GM21515 (cell line): ENCODE data around the gene YWHAH.
A peak's percentile ranks its signal among the peaks of the same experiment; 100 is the strongest.

Experiments
- ATAC-seq: cut with Tn5 transposase; IDR thresholded peaks from one replicate; pipeline ENCODE4 v1.9.1; 2021; ENCODE audit not compliant: unreplicated experiment

The YWHAH gene

GRCh38 chr22:31943978-31944699 lies at the start of gene YWHAH:
Gene YWHAH (plus strand): TSS chr22:31944535. CDS start chr22:31944734, 199 bp downstream.
- ATAC-seq = peak; percentile 62

- no peak for ATAC-seq
Measured at GRCh38 chr22:31895411-31896123, 48.8 kb upstream of the YWHAH start.

DNA sequence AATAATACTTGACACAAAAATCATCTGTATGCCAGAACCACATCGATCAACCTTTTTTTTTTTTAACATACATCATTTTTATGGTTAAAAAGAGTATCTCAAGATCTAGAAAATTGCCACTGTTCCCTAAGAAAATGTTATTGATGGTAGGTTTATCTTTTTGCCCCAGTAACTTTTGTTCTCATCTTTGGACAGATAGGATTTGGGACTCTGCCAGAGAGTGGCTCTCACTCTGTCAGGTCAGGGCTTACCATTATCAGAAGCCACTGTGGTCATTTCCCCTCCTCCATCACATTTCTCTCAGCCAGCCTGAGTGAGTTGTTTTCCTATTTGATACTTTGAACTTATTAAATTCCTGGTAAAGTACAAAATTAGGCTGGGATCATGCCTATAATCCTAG lies 47.9 kb upstream of the YWHAH start:
- no peak for ATAC-seq

DNA sequence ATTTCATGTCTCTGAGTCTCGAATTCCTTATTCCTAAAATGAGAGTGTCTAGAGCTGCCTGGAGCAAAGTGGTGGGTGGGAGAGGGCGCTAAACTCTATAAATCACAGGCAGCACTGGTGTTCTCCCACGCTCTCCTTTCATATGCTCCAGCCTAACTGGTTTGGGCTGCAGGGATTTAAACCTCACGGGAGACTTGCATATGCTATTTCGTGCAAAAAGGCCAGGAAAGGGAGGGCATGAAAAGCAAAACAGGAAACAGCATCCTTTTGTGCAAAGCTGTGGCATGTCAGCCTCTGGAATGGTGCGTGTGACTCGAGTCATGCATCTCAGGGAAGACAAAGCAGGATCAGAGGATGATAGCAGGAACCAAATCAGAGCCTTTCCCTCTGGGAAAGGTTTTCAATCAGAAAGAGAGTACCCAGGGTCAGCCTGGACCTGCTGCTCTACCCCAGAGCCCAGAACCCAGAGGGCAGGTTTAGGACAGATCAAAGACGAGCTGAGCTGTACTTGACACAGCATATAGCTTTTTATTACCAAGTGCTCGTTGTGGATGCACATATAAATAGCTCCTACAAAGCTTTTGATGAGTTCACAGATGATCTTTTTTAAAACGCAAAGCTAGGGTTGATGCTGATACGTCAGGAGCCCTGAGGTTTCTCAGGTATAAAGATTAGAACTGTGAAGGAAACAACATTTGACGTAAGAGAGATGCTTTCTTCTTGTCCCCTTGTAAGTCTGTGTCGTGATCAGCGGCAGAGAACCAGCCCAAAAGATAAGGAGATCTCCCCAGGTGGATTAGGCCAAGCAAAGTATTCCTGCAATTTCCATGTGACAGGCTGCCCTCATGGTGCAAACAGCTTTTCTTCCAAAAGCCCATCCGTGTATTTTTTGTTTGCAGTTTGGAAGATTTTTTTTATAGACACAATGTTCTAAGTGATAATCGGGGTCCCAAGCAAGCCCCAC lies 46.2 kb upstream of the YWHAH start:
- no peak for ATAC-seq

DNA sequence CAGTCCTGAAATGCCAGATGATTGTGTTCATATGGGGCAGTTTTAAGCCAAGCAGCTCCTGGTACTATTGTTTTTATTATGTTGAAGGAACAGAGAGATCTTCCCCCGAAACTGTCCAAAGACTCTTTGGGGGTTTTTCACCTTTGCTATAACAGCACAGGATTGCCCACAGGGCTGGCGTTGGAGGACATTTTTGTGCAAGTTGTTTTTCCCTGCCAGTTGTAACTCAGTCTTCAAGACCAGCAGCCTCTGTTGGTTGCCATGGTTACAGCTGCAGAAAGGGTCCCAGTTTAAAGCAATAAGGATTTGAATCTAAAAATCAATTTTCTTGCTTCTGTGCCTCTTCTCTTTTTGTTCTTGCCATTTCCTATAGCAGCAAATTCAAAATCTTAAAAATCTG lies 45.4 kb upstream of the YWHAH start:
- ATAC-seq = no peak

- ATAC-seq = no peak
Measured at GRCh38 chr22:31899669-31900068, 44.7 kb upstream of the YWHAH start.

DNA sequence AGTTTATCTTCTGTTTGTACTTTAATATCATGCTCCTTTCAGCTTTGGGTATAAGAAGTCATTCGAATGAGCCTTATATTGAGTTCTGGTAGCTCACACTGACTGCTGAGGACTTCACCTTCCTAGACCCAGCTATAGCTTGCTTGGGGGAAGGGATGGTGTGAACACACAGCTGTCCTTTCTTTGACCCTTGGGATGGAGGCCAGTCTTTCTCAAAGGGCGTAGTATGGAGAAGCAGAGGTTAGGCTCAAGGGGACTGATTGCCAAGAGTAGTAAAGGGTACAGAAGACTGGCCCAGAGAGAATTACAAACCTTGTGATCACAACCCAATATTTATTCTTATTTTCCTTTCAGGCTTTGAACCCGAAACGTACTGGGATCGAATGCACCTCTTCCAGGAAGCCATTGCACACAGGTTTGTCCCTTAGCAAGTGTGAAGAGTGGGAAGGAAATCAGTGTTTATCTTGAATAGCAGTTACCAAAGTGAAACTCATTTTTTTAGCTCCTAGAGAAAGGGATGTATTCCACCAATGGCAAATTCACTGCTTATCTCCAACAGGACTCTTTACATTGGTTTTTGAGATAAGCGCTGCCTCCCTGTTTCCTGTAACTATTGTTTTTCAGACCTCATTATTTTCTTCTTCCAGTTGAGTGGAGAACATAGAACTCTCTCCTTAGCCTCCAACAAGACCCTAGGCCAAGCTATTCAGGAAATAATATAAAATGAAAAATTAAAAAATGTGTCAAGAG lies 42.8 kb upstream of the YWHAH start:
- ATAC-seq = no peak

DNA sequence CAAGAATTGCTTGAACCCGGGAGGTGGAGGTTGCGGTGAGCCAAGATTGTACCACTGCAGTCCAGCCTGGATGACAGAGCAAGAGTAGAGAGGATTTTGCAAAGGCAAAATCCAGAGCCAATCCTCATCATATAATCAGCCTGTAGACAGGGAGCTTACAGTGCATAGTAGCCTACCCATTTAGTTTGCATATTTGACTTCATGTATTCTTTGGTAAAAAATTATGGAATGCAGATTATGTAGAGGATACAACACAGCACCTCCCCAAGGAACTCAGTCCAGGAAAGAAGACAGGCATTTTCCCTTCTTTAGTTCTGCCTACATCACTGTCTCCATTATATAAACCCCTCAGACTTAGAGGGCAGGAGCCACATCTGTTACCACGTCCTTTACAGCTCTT lies 39.7 kb upstream of the YWHAH start:
- ATAC-seq = no peak

GRCh38 chr22:31905356-31905755 lies 39.0 kb upstream of the YWHAH start:
- ATAC-seq = no peak

DNA sequence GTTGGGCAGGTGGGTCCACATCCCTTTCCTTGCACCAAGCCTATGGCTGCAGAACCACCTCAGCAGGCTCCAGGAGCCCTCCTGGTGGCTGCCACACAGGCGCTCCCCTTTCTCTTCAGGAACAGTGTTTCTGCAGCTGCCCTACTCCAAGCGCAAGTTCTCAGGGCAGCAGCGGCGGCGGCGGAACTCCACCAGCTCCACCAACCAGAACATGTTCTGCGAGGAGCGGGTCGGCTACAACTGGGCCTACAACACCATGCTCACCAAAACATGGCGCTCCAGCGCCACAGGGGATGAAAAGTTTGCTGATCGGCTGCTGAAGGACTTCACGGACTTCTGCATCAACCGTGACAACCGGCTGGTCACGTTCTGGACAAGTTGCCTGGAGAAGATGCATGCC lies 38.2 kb upstream of the YWHAH start:
- no peak for ATAC-seq

DNA sequence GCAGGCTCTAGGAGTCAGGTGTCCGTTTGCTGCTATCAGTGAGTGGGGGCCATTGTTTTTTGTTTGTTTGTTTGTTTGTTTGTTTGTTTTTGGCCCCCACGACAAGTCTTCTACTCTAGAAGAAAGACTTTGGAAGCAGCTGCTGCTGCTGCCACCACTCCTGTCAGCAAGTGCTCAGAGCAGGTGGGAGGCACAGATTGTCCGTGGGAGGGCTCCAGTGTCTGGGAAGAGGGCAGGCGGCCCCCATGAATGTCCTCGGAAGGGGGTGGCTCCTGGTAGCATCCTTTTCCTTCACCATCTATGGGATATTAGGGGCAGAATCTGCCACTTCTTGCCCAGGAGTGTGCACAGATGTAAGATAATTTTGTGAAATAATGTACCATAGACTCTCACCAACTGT lies 37.8 kb upstream of the YWHAH start:
- no peak for ATAC-seq

DNA sequence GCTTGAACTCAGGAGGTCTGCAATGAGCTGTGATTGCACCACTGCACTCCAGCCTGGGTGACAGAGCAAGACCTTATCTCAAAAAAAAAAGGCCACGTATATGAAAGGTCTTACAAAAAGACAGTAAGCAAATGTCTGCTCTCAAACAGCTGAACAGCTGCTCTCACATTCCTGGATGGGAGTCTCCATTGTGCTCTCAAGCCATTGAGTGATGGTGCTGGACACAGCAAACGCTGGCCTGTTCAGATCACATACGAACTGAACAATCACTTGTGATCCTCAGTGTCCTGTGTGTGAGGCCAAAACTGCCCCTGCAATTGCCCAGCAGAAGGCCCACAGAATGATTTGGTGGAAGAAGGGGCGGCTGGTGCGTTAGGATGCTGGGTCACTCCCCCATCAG lies 34.4 kb upstream of the YWHAH start:
- ATAC-seq = no peak

- no peak for ATAC-seq
Measured at GRCh38 chr22:31911565-31912406, 32.5 kb upstream of the YWHAH start.

GRCh38 chr22:31912407-31912743 lies 32.0 kb upstream of the YWHAH start:
- ATAC-seq = no peak

DNA sequence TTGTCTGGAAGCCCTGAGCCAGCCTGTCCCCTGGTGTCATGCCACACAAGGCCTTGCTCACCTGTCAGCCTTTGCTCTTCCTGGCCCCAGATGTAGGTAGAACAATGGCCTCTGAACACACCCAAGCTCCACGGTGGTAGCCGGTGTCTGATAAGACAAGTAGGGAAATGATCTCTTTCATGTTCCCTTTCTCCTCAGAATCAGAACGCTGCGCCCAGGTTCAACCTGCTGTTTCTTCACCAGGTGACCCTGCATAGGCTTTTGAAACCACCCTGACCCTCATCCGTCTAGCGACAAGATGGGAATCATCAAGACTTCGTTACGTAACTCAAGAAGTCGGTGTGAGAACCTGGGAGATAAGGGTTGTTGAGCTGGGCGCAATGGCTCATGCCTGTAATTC lies 28.7 kb upstream of the YWHAH start:
- no peak for ATAC-seq

GRCh38 chr22:31917227-31917921 lies 27.0 kb upstream of the YWHAH start:
- ATAC-seq = peak; percentile 68

DNA sequence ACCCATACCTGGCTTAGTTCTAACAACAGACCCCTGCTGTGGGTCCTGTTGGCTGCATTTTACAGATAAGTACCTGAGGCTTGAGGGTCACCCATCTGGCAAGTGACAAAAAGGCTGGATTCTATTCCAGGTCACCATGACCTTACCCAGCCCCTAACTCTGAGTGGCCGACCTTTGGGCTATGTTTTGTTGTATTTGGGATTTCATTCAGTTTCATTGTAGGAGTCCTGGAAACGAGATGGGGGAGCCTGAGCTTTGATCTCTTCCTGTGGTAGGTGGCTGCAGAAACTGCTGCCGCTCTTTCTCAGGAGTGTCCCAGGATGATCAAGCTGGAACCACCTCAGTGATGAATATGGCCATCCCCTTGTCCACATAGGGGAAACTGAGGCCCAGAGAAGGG lies 24.6 kb upstream of the YWHAH start:
- no peak for ATAC-seq

- ATAC-seq = no peak
Measured at GRCh38 chr22:31920306-31920705, 24.0 kb upstream of the YWHAH start.

- no peak for ATAC-seq
Measured at GRCh38 chr22:31921106-31921505, 23.2 kb upstream of the YWHAH start.
